Activated CD8-positive, alpha-beta T cell treated with anti-CD3 and anti-CD28 coated beads, Interleukin-2, amount 10 ng/mL, durations not matched to agents 7 days and 5 days (primary cell): ENCODE measurements around the gene ARRDC4. TPM values are rescaled to one million over a fixed set of nuclear protein-coding genes. Genes with fewer than 3 reads are reported as not detected.

Experiments
- ATAC-seq: fragments of 150-1000 bp; cut with Tn5 transposase; one replicate; pipeline ENCODE4 v1.10.0; 2021; ENCODE audit warnings: moderate library complexity
- CTCF ChIA-PET: fragments of 350-600 bp; sonication (Branson Sonifier 250); formaldehyde crosslinking; loops from one replicate; lab custom pipeline; 2021; ENCODE audit warnings: antibody characterized with exemption; lab: Charles Lee
- POLR2A ChIA-PET: fragments of 350-600 bp; sonication (Branson Sonifier 250); formaldehyde crosslinking; loops from one replicate; lab custom pipeline; 2021; ENCODE audit warnings: antibody characterized with exemption; lab: Charles Lee
- DNase-seq: peaks from one replicate; pipeline ENCODE4 v3.0.0-alpha.2; 2020
- H3K27ac Mint-ChIP-seq: one replicate; pipeline ENCODE4 v1.8.0; 2021; ENCODE audit warnings: mild to moderate bottlenecking, mixed read lengths
- H3K27me3 Mint-ChIP-seq: one replicate; pipeline ENCODE4 v1.8.0; 2021; ENCODE audit warnings: low read depth, mixed read lengths
- H3K36me3 Mint-ChIP-seq: one replicate; pipeline ENCODE4 v1.8.0; 2021; ENCODE audit warnings: low read depth, mixed read lengths
- H3K4me1 Mint-ChIP-seq: one replicate; pipeline ENCODE4 v1.8.0; 2021; ENCODE audit warnings: low read depth, mixed read lengths
- H3K4me3 Mint-ChIP-seq: one replicate; pipeline ENCODE4 v1.8.0; 2021; ENCODE audit warnings: mild to moderate bottlenecking, mixed read lengths
- H3K9me3 Mint-ChIP-seq: one replicate; pipeline ENCODE4 v1.8.0; 2022; ENCODE audit warnings: mixed read lengths; ENCODE audit not compliant: insufficient read depth
- total RNA-seq, 2 experiments: library from RNA; stranded (reverse); gene quantifications; one replicate each; pipeline ENCODE4 v1.2.3, GENCODE V29; 2021

The ARRDC4 gene, protein sequence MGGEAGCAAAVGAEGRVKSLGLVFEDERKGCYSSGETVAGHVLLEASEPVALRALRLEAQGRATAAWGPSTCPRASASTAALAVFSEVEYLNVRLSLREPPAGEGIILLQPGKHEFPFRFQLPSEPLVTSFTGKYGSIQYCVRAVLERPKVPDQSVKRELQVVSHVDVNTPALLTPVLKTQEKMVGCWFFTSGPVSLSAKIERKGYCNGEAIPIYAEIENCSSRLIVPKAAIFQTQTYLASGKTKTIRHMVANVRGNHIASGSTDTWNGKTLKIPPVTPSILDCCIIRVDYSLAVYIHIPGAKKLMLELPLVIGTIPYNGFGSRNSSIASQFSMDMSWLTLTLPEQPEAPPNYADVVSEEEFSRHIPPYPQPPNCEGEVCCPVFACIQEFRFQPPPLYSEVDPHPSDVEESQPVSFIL
- under 1 TPM; 0.18 to 0.24 TPM for total RNA-seq

DNA sequence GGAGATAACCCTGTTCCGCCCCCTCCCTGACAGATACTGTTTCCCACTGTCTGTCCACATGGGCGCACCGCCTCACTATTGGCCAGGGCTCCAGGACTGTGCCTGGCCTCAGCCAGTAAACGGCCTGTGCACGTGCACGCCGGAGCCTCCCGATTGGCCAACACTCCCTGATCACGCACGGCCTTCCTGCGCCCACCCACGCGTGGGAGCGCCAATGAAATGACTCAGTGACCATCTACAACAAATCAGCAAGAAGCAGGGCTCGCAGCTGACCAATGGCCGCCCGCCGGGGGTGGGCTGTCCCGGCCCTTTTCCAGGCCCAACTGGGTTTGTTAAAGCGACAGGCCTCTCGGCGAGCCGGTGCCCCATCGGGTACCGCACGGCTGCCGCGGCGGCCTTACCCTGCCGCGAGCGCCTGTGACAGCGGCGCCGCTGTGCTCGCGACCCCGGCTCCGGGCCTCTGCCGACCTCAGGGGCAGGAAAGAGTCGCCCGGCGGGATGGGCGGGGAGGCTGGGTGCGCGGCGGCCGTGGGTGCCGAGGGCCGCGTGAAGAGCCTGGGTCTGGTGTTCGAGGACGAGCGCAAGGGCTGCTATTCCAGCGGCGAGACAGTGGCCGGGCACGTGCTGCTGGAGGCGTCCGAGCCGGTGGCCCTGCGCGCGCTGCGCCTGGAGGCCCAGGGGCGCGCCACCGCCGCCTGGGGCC is at the start of gene ARRDC4:
Gene ARRDC4, plus strand, starts transcription at position 340 of the 703 bp plus-strand sequence. Its CDS starts 159 bp downstream, at position 499.
- DNase-seq: peak; percentile 98
- ChIA-PET POLR2A (no interaction called here), CTCF (interaction anchor here (1.0 kb wide), 1 partner anchor 50 kb away, joined by 3 read pairs; no protein-coding TSS in a partner anchor)
- Mint-ChIP-seq H3K4me3 (peak within 1 kb of the TSS; percentile 74), H3K4me1 (peaks cover 14% of the 10 kb centered on the region), H3K36me3 (no peaks in the 10 kb centered on the region), H3K27me3 (peaks cover 5% of the 10 kb centered on the region), H3K27ac (peak within 1 kb of the TSS; percentile 68), H3K9me3 (no peaks in the 10 kb centered on the region)
- peak; percentile 98 for ATAC-seq

DNA sequence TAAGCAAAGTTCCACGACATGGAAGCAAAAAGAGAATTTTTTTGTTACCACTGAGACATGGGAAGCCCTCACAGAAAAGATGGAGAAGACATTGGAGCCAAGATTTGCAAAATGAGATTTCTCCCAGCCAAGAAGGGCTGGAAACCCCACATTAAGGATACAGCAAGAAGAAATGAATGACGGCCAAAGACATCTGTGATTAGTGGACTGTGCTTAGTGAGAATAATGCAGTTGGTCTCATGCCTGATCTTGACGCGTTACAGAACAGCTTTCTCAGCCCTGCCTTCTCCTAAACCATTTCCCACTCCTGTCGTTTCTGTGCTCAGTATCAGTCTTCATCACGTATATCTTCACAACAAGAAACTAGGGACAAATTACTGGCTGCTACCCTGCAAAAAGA is 45.8 kb upstream of the ARRDC4 start:
- Mint-ChIP-seq H3K4me3 (no peak overlapping the region), H3K9me3 (no peaks in the 10 kb centered on the region), H3K27ac (no peak overlapping the region), H3K27me3 (no peaks in the 10 kb centered on the region), H3K4me1 (no peaks in the 10 kb centered on the region), H3K36me3 (no peaks in the 10 kb centered on the region)
- DNase-seq: no peak
- no peak for ATAC-seq
- ChIA-PET CTCF (no interaction called here), POLR2A (no interaction called here)

DNA sequence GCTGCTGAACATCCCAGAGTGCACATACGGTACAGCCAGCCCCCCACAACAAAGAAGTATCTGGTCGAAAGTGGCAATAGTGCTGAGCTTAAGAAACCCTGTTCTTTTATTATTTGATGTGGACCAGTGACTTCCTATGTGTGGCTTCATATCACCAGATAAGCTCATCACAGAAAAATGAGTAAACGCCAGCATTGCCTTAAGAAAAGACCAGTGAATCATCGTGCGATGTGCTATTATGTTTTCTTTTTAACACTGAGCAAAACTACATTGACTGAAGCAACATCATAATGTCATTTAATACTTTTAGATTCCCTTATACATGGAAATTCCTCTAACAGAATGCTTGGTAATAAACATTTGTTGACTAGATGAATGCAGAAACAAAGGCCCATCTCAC is 45.2 kb upstream of the ARRDC4 start:
- POLR2A ChIA-PET: no interaction called here
- ATAC-seq: no peak
- CTCF ChIA-PET: no interaction called here
- no peaks in the 10 kb centered on the region for H3K9me3 Mint-ChIP-seq
- no peak overlapping the region for H3K4me3 Mint-ChIP-seq
- no peak overlapping the region for H3K27ac Mint-ChIP-seq
- H3K4me1 Mint-ChIP-seq: no peaks in the 10 kb centered on the region
- no peaks in the 10 kb centered on the region for H3K27me3 Mint-ChIP-seq
- DNase-seq: no peak
- H3K36me3 Mint-ChIP-seq: no peaks in the 10 kb centered on the region

DNA sequence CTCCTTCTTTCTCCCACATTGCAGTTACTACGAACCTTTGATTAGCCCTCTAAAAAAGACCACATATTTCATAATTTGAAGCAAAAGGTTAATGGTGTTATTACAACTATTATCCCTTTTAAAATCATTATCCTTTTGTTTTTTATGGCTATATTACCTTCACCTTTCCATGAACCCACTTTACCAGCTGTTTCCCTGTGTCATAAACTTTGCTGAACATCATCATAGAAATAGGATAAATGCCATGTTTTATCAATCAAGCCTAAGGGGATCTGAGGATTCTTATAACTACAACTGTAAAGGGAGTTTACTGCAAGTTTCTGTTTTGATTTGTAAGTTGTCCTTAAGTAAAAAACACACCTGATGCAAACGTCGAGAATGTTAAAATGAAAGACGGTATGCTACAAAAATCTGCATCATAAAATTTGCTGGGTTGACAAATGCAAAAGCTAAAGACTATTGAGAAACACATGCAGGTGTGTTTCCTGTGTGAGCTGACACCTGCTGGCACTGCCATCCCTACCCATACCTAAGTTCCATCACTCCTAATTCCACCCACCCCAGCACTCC is 39.1 kb upstream of the ARRDC4 start:
- H3K4me1 Mint-ChIP-seq: no peaks in the 10 kb centered on the region
- ChIA-PET POLR2A (no interaction called here), CTCF (no interaction called here)
- no peaks in the 10 kb centered on the region for H3K27me3 Mint-ChIP-seq
- no peak overlapping the region for H3K4me3 Mint-ChIP-seq
- H3K27ac Mint-ChIP-seq: no peak overlapping the region
- DNase-seq (no peak), ATAC-seq (no peak)
- H3K9me3 Mint-ChIP-seq: peaks cover 8% of the 10 kb centered on the region
- H3K36me3 Mint-ChIP-seq: no peaks in the 10 kb centered on the region

DNA sequence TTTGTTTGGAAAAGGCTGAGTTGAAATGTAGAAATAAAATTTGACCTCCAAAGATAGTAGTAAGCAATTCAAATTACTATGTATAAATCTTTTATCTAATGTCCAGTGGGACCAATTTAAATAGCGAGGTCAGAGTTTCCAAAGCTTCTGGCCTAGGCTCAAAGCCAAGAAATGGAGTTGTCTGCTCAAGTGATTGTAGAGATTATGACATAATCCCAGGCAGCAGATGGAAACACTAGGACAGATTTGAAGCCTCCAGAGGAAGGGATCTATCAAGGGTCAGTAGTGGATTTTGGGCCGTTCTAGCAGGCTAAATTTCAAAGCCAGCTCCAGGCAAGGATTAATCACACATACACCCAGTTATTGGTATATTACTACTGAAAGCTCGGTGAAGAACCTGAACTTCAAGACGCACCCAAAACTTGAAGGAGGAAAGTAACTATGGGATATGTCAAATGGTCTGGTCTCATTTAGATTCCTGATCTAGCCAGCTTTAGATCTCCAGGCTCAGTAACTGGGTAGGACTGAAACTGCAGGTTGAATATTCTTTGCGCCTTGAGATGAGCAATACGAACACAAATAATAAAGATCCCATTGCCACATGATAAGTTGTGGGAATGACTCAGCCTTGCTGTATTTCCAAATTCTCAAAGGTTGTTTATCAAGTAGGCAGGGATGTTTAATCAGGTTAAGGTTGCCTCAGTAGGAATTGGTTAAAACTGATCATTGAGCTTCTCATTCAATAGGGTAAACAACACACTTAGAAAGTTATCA is 30.9 kb upstream of the ARRDC4 start:
- H3K4me1 Mint-ChIP-seq: no peaks in the 10 kb centered on the region
- no peak for ATAC-seq
- no peaks in the 10 kb centered on the region for H3K36me3 Mint-ChIP-seq
- DNase-seq: no peak
- H3K27me3 Mint-ChIP-seq: no peaks in the 10 kb centered on the region
- peaks cover 6% of the 10 kb centered on the region for H3K9me3 Mint-ChIP-seq
- no peak overlapping the region for H3K4me3 Mint-ChIP-seq
- no peak overlapping the region for H3K27ac Mint-ChIP-seq
- POLR2A ChIA-PET: no interaction called here
- CTCF ChIA-PET: interaction anchor here (0.8 kb wide), 1 partner anchor 249 kb away, joined by 3 read pairs; no protein-coding TSS in a partner anchor

DNA sequence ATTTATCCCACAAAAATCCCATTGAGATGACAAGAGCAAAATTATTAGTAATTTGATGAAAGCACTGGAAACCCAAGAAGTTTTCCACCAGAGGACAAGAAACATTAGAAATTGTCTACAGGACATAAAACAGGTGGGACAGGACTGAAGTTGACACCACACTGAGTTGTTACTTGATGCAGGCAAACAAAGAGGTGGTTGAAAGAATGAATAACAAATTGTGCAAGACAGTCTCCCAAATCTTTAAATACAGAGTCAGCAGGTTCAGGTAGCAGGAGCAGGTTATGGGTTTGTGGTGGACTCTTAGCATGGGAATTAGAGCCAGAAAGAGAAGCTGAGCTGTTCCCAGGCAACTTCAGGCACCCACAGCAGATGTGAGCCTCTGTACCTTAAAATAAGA is 30.3 kb upstream of the ARRDC4 start:
- H3K4me3 Mint-ChIP-seq: no peak overlapping the region
- no peaks in the 10 kb centered on the region for H3K27me3 Mint-ChIP-seq
- H3K9me3 Mint-ChIP-seq: peaks cover 6% of the 10 kb centered on the region
- no peak overlapping the region for H3K27ac Mint-ChIP-seq
- no peak for DNase-seq
- no peak for ATAC-seq
- no peaks in the 10 kb centered on the region for H3K36me3 Mint-ChIP-seq
- no peaks in the 10 kb centered on the region for H3K4me1 Mint-ChIP-seq
- ChIA-PET CTCF (no interaction called here), POLR2A (no interaction called here)

DNA sequence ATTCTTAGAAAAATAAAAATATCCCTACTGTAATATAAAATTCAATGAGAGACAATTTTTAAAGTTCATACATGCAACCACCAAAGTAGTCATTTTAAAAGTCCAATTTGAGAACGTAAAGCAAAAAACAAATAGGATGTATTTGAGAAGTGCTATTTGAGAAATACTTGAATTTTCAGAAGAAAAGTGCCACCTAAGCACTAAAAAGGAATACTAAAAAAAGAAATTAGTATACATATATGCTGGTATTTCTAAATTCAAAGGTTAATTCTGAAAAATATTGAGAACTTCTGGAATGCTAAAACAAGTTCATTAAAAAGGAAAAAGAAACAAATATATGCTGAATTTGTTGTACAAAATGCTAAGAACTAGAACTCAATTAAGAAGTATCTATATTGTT is 29.2 kb upstream of the ARRDC4 start:
- Mint-ChIP-seq H3K36me3 (no peaks in the 10 kb centered on the region), H3K4me3 (no peak overlapping the region), H3K4me1 (no peaks in the 10 kb centered on the region), H3K27me3 (no peaks in the 10 kb centered on the region), H3K27ac (no peak overlapping the region), H3K9me3 (peaks cover 6% of the 10 kb centered on the region)
- no peak for ATAC-seq
- POLR2A ChIA-PET: no interaction called here
- no peak for DNase-seq
- CTCF ChIA-PET: no interaction called here

DNA sequence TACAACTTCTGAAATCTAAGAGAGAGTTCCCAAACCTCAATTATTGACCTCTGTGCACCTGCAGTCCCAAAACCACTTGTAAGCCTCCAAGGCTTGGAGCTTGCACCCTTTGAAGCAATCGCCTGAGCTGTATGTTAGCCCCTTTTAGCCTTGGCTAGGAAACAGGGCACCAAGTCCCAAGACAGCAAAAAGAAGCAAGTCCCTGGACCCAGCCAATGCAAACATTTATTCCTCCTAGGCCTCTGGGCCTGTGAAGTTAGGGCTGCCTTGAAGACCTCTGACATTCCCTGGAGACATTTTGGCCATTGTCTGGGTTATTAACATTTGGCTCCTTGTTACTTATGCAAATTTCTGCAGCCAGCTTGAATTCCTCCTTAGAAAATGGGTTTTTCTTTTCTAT is 26.9 kb upstream of the ARRDC4 start:
- POLR2A ChIA-PET: no interaction called here
- Mint-ChIP-seq H3K9me3 (peaks cover 6% of the 10 kb centered on the region), H3K27me3 (no peaks in the 10 kb centered on the region), H3K4me3 (no peak overlapping the region), H3K36me3 (no peaks in the 10 kb centered on the region), H3K27ac (no peak overlapping the region), H3K4me1 (no peaks in the 10 kb centered on the region)
- DNase-seq: no peak
- CTCF ChIA-PET: no interaction called here
- ATAC-seq: no peak

DNA sequence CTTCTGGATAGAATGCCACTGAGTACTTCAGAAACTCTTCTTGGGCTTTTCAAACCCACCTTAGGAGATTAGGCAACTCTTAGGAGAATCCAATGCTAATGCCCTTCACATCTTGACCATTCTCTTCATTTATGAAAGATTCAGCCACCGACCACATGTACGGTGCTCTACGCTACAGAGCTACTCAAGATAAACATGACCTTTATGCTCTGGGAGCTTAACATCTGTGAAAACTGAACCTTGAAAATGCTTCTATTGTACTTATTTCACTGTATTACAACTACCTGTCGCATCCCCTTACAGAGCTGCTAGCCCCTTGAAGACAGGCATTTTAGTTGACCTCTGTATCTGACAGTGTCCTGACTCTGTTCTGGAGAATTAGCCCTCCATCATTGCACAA is 19.5 kb upstream of the ARRDC4 start:
- POLR2A ChIA-PET: no interaction called here
- Mint-ChIP-seq H3K27ac (no peak overlapping the region), H3K4me3 (no peak overlapping the region), H3K4me1 (no peaks in the 10 kb centered on the region), H3K27me3 (no peaks in the 10 kb centered on the region), H3K36me3 (no peaks in the 10 kb centered on the region), H3K9me3 (no peaks in the 10 kb centered on the region)
- DNase-seq (no peak), ATAC-seq (no peak)
- CTCF ChIA-PET: no interaction called here

DNA sequence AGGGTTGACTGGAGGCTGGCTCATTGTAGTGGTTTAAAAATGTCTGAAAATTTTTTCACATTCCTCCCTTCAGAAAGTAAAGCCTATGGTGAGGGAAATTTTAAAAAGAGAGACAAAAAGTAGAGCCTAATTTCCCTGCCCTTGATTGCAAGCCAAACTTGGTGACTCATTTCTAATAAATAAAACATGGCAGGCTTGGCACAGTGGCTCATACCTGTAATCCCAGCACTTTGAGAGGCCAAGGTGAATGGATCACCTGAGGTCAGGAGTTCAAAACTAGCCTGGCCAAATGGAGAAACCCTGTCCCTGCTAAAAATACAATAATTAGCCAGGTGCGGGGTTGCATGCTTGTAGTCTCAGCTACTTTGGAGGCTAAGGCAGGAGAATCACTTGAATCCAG is 18.9 kb upstream of the ARRDC4 start:
- Mint-ChIP-seq H3K4me1 (no peaks in the 10 kb centered on the region), H3K27me3 (no peaks in the 10 kb centered on the region), H3K9me3 (no peaks in the 10 kb centered on the region), H3K27ac (no peak overlapping the region), H3K36me3 (no peaks in the 10 kb centered on the region), H3K4me3 (no peak overlapping the region)
- POLR2A ChIA-PET: no interaction called here
- CTCF ChIA-PET: no interaction called here
- no peak for DNase-seq
- no peak for ATAC-seq

DNA sequence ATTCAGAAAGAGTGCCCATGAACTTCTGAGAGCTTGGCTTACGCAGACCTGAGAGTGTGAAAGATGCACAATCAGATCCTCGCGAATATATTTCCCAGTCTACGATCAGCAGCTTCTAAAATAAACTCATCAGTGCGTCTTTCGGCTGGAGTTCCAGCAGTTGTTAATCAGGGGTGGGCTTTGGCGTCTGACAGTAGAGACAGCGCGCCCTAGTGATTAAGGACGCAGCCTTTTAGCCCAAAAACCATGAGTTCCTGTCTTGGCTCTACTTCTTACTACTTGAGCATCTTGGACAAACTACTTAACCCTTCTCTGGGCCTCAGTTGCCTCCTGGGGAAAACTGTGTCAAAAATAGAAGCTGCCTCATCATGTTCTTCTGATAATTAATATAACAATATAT is 15.8 kb upstream of the ARRDC4 start:
- no peaks in the 10 kb centered on the region for H3K36me3 Mint-ChIP-seq
- ATAC-seq: no peak
- no peaks in the 10 kb centered on the region for H3K27me3 Mint-ChIP-seq
- H3K9me3 Mint-ChIP-seq: no peaks in the 10 kb centered on the region
- no peak overlapping the region for H3K4me3 Mint-ChIP-seq
- no peak overlapping the region for H3K27ac Mint-ChIP-seq
- DNase-seq: no peak
- H3K4me1 Mint-ChIP-seq: no peaks in the 10 kb centered on the region
- POLR2A ChIA-PET: no interaction called here
- CTCF ChIA-PET: no interaction called here
